Breast epithelium (tissue), 3 donors: Measurements from ENCODE around the gene ZFYVE19.

Experiments
- POLR2AphosphoS5 ChIP-seq, 3 donors: sonication (generic); formaldehyde crosslinking; IDR thresholded peaks; one replicate each; pipeline ENCODE4 v1.6.1; 2017; ENCODE audit warnings: antibody characterized with exemption in 3 of 3
- TF ChIP-seq, protein P1 (sequence below), 3 donors: fragments of 450-650 bp; IDR thresholded peaks; one replicate each; pipeline ENCODE4 v1.5.1; 2016 to 2017; ENCODE audit warnings: antibody characterized with exemption in 3 of 3, mild to moderate bottlenecking in 3 of 3, moderate library complexity in 3 of 3

DNA sequence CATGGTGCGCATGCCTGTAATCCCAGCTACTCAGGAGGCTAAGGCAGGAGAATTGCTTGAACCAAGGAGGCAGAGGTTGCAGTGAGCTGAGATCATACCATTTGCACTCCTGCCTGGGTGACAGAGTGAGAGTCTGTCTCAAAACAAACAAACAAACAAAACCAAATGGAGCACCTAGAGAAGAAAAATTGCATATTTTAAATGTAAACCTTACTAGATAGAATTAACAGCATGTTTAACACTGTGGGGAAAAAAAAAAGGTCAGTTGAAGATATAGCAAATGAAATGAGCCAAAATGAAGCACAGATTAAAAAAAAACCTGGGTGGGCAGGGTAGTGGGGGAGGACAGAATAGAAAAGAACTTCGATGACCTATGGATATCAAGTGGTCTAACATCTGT is 14.3 kb downstream of the ZFYVE19 start:
- TF ChIP-seq, protein P1, sequence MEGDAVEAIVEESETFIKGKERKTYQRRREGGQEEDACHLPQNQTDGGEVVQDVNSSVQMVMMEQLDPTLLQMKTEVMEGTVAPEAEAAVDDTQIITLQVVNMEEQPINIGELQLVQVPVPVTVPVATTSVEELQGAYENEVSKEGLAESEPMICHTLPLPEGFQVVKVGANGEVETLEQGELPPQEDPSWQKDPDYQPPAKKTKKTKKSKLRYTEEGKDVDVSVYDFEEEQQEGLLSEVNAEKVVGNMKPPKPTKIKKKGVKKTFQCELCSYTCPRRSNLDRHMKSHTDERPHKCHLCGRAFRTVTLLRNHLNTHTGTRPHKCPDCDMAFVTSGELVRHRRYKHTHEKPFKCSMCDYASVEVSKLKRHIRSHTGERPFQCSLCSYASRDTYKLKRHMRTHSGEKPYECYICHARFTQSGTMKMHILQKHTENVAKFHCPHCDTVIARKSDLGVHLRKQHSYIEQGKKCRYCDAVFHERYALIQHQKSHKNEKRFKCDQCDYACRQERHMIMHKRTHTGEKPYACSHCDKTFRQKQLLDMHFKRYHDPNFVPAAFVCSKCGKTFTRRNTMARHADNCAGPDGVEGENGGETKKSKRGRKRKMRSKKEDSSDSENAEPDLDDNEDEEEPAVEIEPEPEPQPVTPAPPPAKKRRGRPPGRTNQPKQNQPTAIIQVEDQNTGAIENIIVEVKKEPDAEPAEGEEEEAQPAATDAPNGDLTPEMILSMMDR (IDR thresholded peaks at IDR 0.05), result no peak
- TF ChIP-seq POLR2AphosphoS5 (IDR thresholded peaks at IDR 0.05), result no peak
